Peyer's patch (tissue), 4 donors: ENCODE results near the gene STPG1. TPM values are rescaled to one million over a fixed set of nuclear protein-coding genes. Genes with fewer than 3 reads are reported as not detected.
A peak's percentile ranks its signal among the peaks of the same experiment; 100 is the strongest.

ENCODE experiments used
- DNase-seq, 3 donors: peaks; one replicate each; pipeline ENCODE4 v3.0.0-alpha.2; 2017 to 2019
- H3K27ac ChIP-seq, 4 donors: fragments of 200-600 bp; sonication (generic); one replicate each; pipeline ENCODE4 v1.5.1; 2016 to 2019
- H3K27me3 ChIP-seq, 2 donors: fragments of 200-600 bp; sonication (generic); one replicate each; pipeline ENCODE4 v1.5.1; 2019
- H3K36me3 ChIP-seq, 3 donors: fragments of 200-600 bp; sonication (generic); one replicate each; pipeline ENCODE4 v1.5.1; 2016 to 2019
- H3K4me1 ChIP-seq, 4 donors: fragments of 200-600 bp; sonication (generic); one replicate each; pipeline ENCODE4 v1.5.1; 2016 to 2019
- H3K4me3 ChIP-seq, 4 donors: fragments of 200-600 bp; sonication (generic); 1 replicate in 3 of 4; 2 replicates in 1 of 4; pipeline ENCODE4 v1.5.1; 2016 to 2019; ENCODE audit warnings: mild to moderate bottlenecking in 1 of 4
- H3K9me3 ChIP-seq, 4 donors: fragments of 200-600 bp; sonication (generic); one replicate each; pipeline ENCODE4 v1.5.1; 2016 to 2019; ENCODE audit warnings: mild to moderate bottlenecking in 1 of 4
- POLR2A ChIP-seq, 2 donors: fragments of 450-650 bp; IDR thresholded peaks; one replicate each; pipeline ENCODE4 v1.5.1; 2017; ENCODE audit warnings: antibody characterized with exemption in 2 of 2, mild to moderate bottlenecking in 2 of 2, moderate library complexity in 2 of 2
- total RNA-seq, 4 donors: library from RNA; depleted of rRNA; stranded (reverse); fragments of >200 nt; gene quantifications; one replicate each; pipeline ENCODE4 v1.1.0, GENCODE V29; 2016
- TF ChIP-seq, protein P1 (sequence below), 6 experiments: fragments of 450-650 bp in 4 of 6; fragments of 200-600 bp in 2 of 6; sonication (generic) in 1 of 6; IDR thresholded peaks; one replicate each; pipeline ENCODE4 v1.5.1; 2017 to 2019; ENCODE audit warnings: antibody characterized with exemption in 6 of 6, mild to moderate bottlenecking in 3 of 6, moderate library complexity in 1 of 6

Gene STPG1
- total RNA-seq, 4 donors from 2014 or later, result 3.3 to 16.5 (median 15.1) TPM

DNA sequence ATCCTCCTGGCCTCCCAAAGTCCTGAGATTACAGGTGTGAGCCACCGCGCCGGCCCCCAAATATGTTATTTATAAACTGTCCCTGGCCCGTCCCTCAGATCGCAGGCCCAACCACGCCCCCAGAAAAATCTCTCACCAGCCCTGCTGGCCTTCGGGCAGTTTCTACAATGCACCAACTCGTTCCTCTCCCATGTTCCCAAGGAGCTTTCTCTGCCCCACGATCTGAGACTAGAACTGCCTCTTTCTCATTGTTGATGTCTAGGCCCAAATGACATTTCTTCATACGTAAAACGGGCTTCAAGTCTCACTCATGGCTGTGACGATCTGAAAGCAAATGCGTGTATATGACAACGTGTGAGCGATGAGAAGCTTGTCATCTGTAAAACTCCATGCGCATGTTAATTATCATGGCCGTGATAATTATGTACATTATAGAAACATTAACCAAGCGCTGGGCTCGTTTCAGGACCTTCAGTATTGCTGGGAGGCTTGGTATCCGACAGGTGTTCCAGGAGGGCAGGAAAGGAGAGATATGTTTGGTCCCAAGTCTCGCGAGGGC is 1.3 kb upstream of the STPG1 start:
- H3K4me3 ChIP-seq, result peak overlapping the region; percentile 49 to 71 (median 61)
- no peak for DNase-seq
- no peak for TF ChIP-seq POLR2A (IDR thresholded peaks at IDR 0.05)
- TF ChIP-seq, protein P1, sequence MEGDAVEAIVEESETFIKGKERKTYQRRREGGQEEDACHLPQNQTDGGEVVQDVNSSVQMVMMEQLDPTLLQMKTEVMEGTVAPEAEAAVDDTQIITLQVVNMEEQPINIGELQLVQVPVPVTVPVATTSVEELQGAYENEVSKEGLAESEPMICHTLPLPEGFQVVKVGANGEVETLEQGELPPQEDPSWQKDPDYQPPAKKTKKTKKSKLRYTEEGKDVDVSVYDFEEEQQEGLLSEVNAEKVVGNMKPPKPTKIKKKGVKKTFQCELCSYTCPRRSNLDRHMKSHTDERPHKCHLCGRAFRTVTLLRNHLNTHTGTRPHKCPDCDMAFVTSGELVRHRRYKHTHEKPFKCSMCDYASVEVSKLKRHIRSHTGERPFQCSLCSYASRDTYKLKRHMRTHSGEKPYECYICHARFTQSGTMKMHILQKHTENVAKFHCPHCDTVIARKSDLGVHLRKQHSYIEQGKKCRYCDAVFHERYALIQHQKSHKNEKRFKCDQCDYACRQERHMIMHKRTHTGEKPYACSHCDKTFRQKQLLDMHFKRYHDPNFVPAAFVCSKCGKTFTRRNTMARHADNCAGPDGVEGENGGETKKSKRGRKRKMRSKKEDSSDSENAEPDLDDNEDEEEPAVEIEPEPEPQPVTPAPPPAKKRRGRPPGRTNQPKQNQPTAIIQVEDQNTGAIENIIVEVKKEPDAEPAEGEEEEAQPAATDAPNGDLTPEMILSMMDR (IDR thresholded peaks at IDR 0.05), result no peak
- peak overlapping the region; percentile 64 to 82 (median 77) for H3K27ac ChIP-seq
- H3K4me1 ChIP-seq, result peaks cover 0 to 35% (median 7%) of the 10 kb centered on the region in 4 donors
- no peaks in the 10 kb centered on the region for H3K27me3 ChIP-seq
- peaks cover 0 to 6% (median 0%) of the 10 kb centered on the region in 3 donors for H3K36me3 ChIP-seq
- H3K9me3 ChIP-seq, result no peaks in the 10 kb centered on the region

GRCh38 chr1:24412408-24412807 is 1.2 kb downstream of the STPG1 start:
- Histone ChIP-seq H3K4me1 (peaks cover 0 to 30% (median 7%) of the 10 kb centered on the region in 4 donors), H3K4me3 (peak overlapping the region in 2 of 4 donors; percentile 71 to 88), H3K27me3 (no peaks in the 10 kb centered on the region), H3K27ac (peak overlapping the region in 2 of 4 donors; percentile 74 to 82), H3K36me3 (no peaks in the 10 kb centered on the region), H3K9me3 (no peaks in the 10 kb centered on the region)
- TF ChIP-seq POLR2A (IDR thresholded peaks at IDR 0.05), result no peak
- TF ChIP-seq, protein P1 (IDR thresholded peaks at IDR 0.05), result no peak
- peak in 1 of 3 donors; percentile 58 for DNase-seq

DNA sequence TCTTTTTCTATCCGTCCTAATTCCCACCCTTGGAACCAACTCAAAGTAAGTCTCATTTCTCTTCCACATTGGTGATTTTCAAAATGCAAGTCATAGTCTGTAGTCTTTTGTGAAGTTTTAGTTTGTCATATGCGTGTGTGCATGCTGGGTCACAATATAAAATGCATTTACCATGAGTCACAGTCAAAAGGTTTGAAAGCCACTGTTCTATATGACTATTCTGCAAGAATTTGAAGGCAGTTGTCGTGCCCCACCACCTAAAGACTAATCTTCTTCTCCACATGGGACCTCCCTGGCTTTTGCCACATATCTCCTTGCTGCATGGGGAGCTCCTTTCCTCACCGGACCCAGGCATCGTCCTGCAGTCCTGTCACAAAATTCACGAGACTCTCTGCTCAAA is 1.6 kb downstream of the STPG1 start:
- no peaks in the 10 kb centered on the region for H3K9me3 ChIP-seq
- H3K27ac ChIP-seq, result peak overlapping the region in 2 of 4 donors; percentile 74 to 82
- TF ChIP-seq POLR2A (IDR thresholded peaks at IDR 0.05), result no peak
- TF ChIP-seq, protein P1 (IDR thresholded peaks at IDR 0.05), result no peak
- peaks cover 0 to 25% (median 6%) of the 10 kb centered on the region in 4 donors for H3K4me1 ChIP-seq
- H3K36me3 ChIP-seq, result no peaks in the 10 kb centered on the region
- no peaks in the 10 kb centered on the region for H3K27me3 ChIP-seq
- DNase-seq, result no peak
- no peak overlapping the region for H3K4me3 ChIP-seq

DNA sequence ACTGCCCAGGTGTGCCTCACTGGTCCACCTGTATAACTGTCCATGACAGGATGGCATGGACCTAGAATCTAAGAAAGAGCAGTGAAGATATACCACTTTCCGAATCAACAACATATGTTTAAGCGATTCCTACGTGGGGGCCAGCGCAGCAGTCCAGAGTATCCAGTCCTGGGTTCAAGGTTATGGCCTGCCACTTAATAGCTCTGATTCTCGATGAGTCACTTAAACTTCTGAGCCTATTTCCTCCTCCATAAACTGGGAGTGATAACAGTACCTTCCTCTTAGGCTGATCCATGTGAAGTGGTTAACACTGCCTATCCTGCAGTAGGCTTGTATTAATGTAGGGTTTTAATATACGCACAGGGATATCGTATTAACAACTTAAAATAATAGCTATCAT is 2.8 kb downstream of the STPG1 start:
- peak overlapping the region in 2 of 4 donors; percentile 74 to 82 for H3K27ac ChIP-seq
- peak in 1 of 3 donors; percentile 67 for DNase-seq

GRCh38 chr1:24409535-24409934 is 4.0 kb downstream of the STPG1 start:
- Histone ChIP-seq H3K4me3 (no peak overlapping the region), H3K4me1 (peaks cover 0 to 12% (median 0%) of the 10 kb centered on the region in 4 donors), H3K27ac (peak overlapping the region in 2 of 4 donors; percentile 74 to 82), H3K9me3 (no peaks in the 10 kb centered on the region), H3K27me3 (no peaks in the 10 kb centered on the region), H3K36me3 (no peaks in the 10 kb centered on the region)
- peak in 1 of 3 donors; percentile 61 for DNase-seq
- no peak for TF ChIP-seq POLR2A (IDR thresholded peaks at IDR 0.05)
- TF ChIP-seq, protein P1 (IDR thresholded peaks at IDR 0.05), result no peak

More for the DNA sequence above, 2.8 kb downstream of the STPG1 start:
- Histone ChIP-seq H3K9me3 (no peaks in the 10 kb centered on the region), H3K4me3 (no peak overlapping the region), H3K36me3 (no peaks in the 10 kb centered on the region), H3K27me3 (no peaks in the 10 kb centered on the region), H3K4me1 (peaks cover 0 to 19% (median 0%) of the 10 kb centered on the region in 4 donors)
- TF ChIP-seq, protein P1 (IDR thresholded peaks at IDR 0.05), result no peak
- no peak for TF ChIP-seq POLR2A (IDR thresholded peaks at IDR 0.05)
